Activated CD8-positive, alpha-beta T cell treated with anti-CD3 and anti-CD28 coated beads for 36 hours (primary cell): Measurements from ENCODE around the gene CXXC5. TPM values are rescaled to one million over a fixed set of nuclear protein-coding genes. Genes with fewer than 3 reads are reported as not detected.

Source experiments
- ATAC-seq: fragments of 200-7000 bp; cut with Tn5 transposase; one replicate; pipeline ENCODE4 v1.10.0; 2021; ENCODE audit warnings: mild to moderate bottlenecking, moderate library complexity
- CTCF ChIA-PET: fragments of 350-600 bp; sonication (Branson Sonifier 250); formaldehyde crosslinking; loops from one replicate; lab custom pipeline; 2021; ENCODE audit warnings: antibody characterized with exemption; lab: Charles Lee
- POLR2A ChIA-PET: fragments of 350-600 bp; sonication (Branson Sonifier 250); formaldehyde crosslinking; loops from one replicate; lab custom pipeline; 2021; ENCODE audit warnings: antibody characterized with exemption; lab: Charles Lee
- DNase-seq: peaks from one replicate; pipeline ENCODE4 v3.0.0-alpha.2; 2020
- H3K27ac Mint-ChIP-seq: one replicate; pipeline ENCODE4 v1.8.0; 2021; ENCODE audit warnings: mild to moderate bottlenecking, mixed read lengths
- H3K27me3 Mint-ChIP-seq: one replicate; pipeline ENCODE4 v1.8.0; 2021; ENCODE audit warnings: mixed read lengths
- H3K36me3 Mint-ChIP-seq: one replicate; pipeline ENCODE4 v1.8.0; 2021; ENCODE audit warnings: low read depth, mixed read lengths
- H3K4me1 Mint-ChIP-seq: one replicate; pipeline ENCODE4 v1.8.0; 2021; ENCODE audit warnings: low read depth, mixed read lengths
- H3K4me3 Mint-ChIP-seq: one replicate; pipeline ENCODE4 v1.8.0; 2021; ENCODE audit warnings: mild to moderate bottlenecking, moderate library complexity, mixed read lengths
- H3K9me3 Mint-ChIP-seq: one replicate; pipeline ENCODE4 v1.8.0; 2021; ENCODE audit warnings: mixed read lengths
- intact Hi-C: fragments of 100-400 bp; cut with micrococcal nuclease; formaldehyde crosslinking; loops from one replicate; pipeline ENCODE4 v1.10.0; 2022
- total RNA-seq, 2 experiments: library from RNA; stranded (reverse); gene quantifications; one replicate each; pipeline ENCODE4 v1.2.3, GENCODE V29; 2021
- TF ChIP-seq, protein P1 (sequence below): fragments of 200-600 bp; IDR thresholded peaks from one replicate; pipeline ENCODE4 v1.8.0; 2022; ENCODE audit warnings: antibody characterized with exemption, mild to moderate bottlenecking

The CXXC5 gene
- total RNA-seq, 2 experiments from 2014 or later = 3.5 to 4.3 TPM

- H3K9me3 Mint-ChIP-seq = no peaks in the 10 kb centered on the region
- intact Hi-C loops = loop anchor here (5.0 kb wide), 1 partner anchor 112 kb away; no protein-coding TSS in a partner anchor
- peaks cover 3% of the 10 kb centered on the region for H3K36me3 Mint-ChIP-seq
- peaks cover 50% of the 10 kb centered on the region for H3K4me1 Mint-ChIP-seq
- H3K27ac Mint-ChIP-seq = peak overlapping the region; percentile 90
- ChIA-PET CTCF (interaction anchor here (0.6 to 9.9 kb wide), 21 partner anchors 8 to 141 kb away, joined by 3 to 211 read pairs (median 11); partner anchors contain the start of gene CXXC5), POLR2A (interaction anchor here (0.7 to 6.6 kb wide), 10 partner anchors 15 to 362 kb away, joined by 3 to 87 read pairs (median 6); partner anchors contain the start of gene CXXC5)
- TF ChIP-seq, protein P1, sequence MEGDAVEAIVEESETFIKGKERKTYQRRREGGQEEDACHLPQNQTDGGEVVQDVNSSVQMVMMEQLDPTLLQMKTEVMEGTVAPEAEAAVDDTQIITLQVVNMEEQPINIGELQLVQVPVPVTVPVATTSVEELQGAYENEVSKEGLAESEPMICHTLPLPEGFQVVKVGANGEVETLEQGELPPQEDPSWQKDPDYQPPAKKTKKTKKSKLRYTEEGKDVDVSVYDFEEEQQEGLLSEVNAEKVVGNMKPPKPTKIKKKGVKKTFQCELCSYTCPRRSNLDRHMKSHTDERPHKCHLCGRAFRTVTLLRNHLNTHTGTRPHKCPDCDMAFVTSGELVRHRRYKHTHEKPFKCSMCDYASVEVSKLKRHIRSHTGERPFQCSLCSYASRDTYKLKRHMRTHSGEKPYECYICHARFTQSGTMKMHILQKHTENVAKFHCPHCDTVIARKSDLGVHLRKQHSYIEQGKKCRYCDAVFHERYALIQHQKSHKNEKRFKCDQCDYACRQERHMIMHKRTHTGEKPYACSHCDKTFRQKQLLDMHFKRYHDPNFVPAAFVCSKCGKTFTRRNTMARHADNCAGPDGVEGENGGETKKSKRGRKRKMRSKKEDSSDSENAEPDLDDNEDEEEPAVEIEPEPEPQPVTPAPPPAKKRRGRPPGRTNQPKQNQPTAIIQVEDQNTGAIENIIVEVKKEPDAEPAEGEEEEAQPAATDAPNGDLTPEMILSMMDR = no peak
- ATAC-seq (no peak), DNase-seq (no peak)
- H3K4me3 Mint-ChIP-seq = no peak overlapping the region
- no peaks in the 10 kb centered on the region for H3K27me3 Mint-ChIP-seq
Measured at GRCh38 chr5:139635191-139635590, 13.0 kb upstream of the CXXC5 start.

DNA sequence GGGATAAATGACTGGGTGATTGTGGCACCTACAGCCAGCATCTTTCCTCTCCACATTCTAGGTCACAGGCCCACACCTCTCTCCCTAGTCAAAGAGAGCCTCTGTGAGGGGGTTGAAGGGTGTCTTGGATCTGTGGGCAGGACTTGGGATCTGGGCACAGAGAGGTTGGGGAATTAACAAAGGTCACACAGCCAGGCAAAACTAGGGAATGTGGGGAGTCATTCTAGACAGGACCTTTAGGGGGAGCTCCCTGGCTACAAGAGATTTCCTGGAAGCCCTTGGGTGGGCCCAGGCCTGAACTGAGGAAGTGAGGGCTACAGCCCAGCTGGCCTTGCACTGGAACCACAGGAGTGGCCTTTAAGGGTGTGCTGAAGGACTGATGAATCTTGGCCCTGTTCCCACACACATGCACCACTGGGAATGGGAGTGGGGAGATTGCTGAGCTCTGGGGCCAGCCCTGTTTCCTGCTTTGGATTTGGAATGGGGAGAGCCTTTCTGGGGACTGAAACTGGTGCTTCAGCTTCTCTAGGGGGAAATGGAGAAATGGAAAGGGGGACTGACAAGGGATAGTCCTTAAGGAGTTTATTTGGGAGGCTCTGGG is 12.4 kb upstream of the CXXC5 start:
- no peaks in the 10 kb centered on the region for H3K27me3 Mint-ChIP-seq
- H3K36me3 Mint-ChIP-seq = peaks cover 1% of the 10 kb centered on the region
- CTCF ChIA-PET = interaction anchor here (0.6 to 9.9 kb wide), 25 partner anchors 8 to 153 kb away, joined by 3 to 211 read pairs (median 4); partner anchors contain the start of genes CXXC5 and STING1
- intact Hi-C loops = loop anchor here (1.0 to 5.0 kb wide), 2 partner anchors 14 to 112 kb away; no protein-coding TSS in a partner anchor
- ATAC-seq = no peak
- peak overlapping the region; percentile 55 for H3K4me3 Mint-ChIP-seq
- peaks cover 50% of the 10 kb centered on the region for H3K4me1 Mint-ChIP-seq
- POLR2A ChIA-PET = interaction anchor here (0.7 to 6.6 kb wide), 16 partner anchors 8 to 361 kb away, joined by 3 to 87 read pairs (median 4); partner anchors contain the start of gene CXXC5
- peak; percentile 42 for DNase-seq
- TF ChIP-seq, protein P1 = peak; percentile 54
- no peaks in the 10 kb centered on the region for H3K9me3 Mint-ChIP-seq
- H3K27ac Mint-ChIP-seq = peak overlapping the region; percentile 90

- DNase-seq (peak; percentile 92), ATAC-seq (peak; percentile 74)
- Mint-ChIP-seq H3K27me3 (no peaks in the 10 kb centered on the region), H3K4me3 (peak overlapping the region; percentile 55), H3K9me3 (no peaks in the 10 kb centered on the region), H3K4me1 (peaks cover 50% of the 10 kb centered on the region), H3K27ac (peak overlapping the region; percentile 90), H3K36me3 (peaks cover 1% of the 10 kb centered on the region)
- TF ChIP-seq, protein P1 = no peak
- intact Hi-C loops = loop anchor here (1.0 to 5.0 kb wide), 2 partner anchors 13 to 111 kb away; no protein-coding TSS in a partner anchor
- ChIA-PET CTCF (interaction anchor here (0.9 to 9.9 kb wide), 23 partner anchors 9 to 154 kb away, joined by 3 to 211 read pairs (median 4); partner anchors contain the start of genes CXXC5 and STING1), POLR2A (interaction anchor here (0.7 to 6.6 kb wide), 18 partner anchors 9 to 131 kb away, joined by 3 to 87 read pairs (median 4); partner anchors contain the start of gene CXXC5)
Measured at GRCh38 chr5:139636207-139636792, 11.8 kb upstream of the CXXC5 start.

GRCh38 chr5:139636975-139637408 is 11.2 kb upstream of the CXXC5 start:
- H3K4me1 Mint-ChIP-seq = peaks cover 50% of the 10 kb centered on the region

More at GRCh38 chr5:139636975-139637408, 11.2 kb upstream of the CXXC5 start:
- TF ChIP-seq, protein P1 = no peak
- Mint-ChIP-seq H3K36me3 (peaks cover 1% of the 10 kb centered on the region), H3K27me3 (no peaks in the 10 kb centered on the region), H3K4me3 (peak overlapping the region; percentile 55), H3K9me3 (no peaks in the 10 kb centered on the region), H3K27ac (peak overlapping the region; percentile 90)
- DNase-seq = peak; percentile 74
- ChIA-PET POLR2A (interaction anchor here (0.7 to 6.6 kb wide), 9 partner anchors 13 to 131 kb away, joined by 3 to 87 read pairs (median 3); partner anchors contain the start of gene CXXC5), CTCF (interaction anchor here (1.6 to 9.9 kb wide), 7 partner anchors 10 to 140 kb away, joined by 3 to 211 read pairs (median 52); partner anchors contain the start of gene CXXC5)
- ATAC-seq = peak; percentile 71
- intact Hi-C loops = loop anchor here (1.0 to 5.0 kb wide), 2 partner anchors 12 to 110 kb away; no protein-coding TSS in a partner anchor
